Left cardiac atrium (tissue), 4 donors: ENCODE data around the gene ADGRL3. TPM values are rescaled to one million over a fixed set of nuclear protein-coding genes. Genes with fewer than 3 reads are reported as not detected.
A peak's percentile ranks its signal among the peaks of the same experiment; 100 is the strongest.
"Not testable (repeated sequence)": the region's sequence is repeated elsewhere in the genome, so short reads cannot be mapped to it uniquely, and the experiment has no call there.

Experiments used
- ATAC-seq, 2 donors: fragments of 200-7000 bp; cut with Tn5 transposase; one replicate each; pipeline ENCODE4 v1.9.1; 2020; ENCODE audit warnings: mild to moderate bottlenecking in 2 of 2, moderate library complexity in 2 of 2
- DNase-seq: peaks from one replicate; pipeline ENCODE4 v3.0.0-alpha.2; 2020
- intact Hi-C, 2 donors: fragments of 100-400 bp; cut with DNase I; formaldehyde crosslinking; loops; one replicate each; pipeline versions ENCODE4 v1.14.1 to v1.15.1; 2022 to 2023
- total RNA-seq, 2 donors: library from RNA; stranded (reverse); fragmentation: NEBNext Ultra II Directional; extraction: Animal tissue kit (Norgen Biotek cat#: 25700); gene quantifications; one replicate each; pipeline ENCODE4 v1.2.1, GENCODE V29; 2021
- donor health status: DM: no; HTN: yes; CAD: no.
- donor health status: DM: no; HTN: yes; CAD: no; lungs with severe emphysema.
- donor health status: DM: yes; HTN: yes; CAD: no.
- donor health status: Dilated cardiomyopathy.

Gene ADGRL3
- total RNA-seq, 2 donors from 2014 or later: 3.7 to 4.9 TPM

DNA sequence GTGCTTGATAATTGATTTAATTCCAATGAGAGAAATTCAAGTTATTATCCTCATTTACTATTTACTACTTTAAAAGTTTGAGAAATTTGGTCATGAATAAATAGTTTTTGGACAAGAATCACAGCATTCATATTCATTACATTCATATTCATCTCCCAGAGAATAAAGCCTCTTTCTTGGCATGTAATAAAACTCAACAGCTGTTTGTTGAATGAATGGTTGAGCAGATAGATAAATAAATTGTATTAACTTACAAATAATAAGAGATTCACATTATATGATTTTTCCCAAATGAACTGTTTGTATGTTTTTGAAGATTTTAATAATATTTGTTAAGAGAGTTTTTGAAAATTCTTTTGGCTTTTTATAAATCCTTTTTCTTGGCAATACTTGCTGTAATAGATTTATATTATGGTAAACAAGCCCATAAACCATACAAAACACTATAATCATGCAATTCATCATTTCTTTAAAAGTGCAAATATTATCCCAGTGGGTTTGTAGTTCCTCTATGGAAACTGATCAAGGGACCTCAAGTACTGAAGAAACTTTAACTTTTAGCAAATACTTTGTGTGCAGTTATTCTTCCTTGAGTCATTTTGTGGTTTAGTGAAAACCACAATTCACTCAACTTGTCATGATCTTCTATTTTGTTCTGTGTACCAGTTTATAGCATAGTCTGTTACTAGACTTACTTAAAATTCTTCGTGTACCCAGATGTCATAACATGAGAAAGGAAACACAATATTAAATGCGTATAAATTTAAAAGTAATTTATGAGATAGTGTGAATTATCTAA lies 371.8 kb downstream of the ADGRL3 start:
- ATAC-seq (no peak), DNase-seq (no peak)
- intact Hi-C loops: no loop called here

DNA sequence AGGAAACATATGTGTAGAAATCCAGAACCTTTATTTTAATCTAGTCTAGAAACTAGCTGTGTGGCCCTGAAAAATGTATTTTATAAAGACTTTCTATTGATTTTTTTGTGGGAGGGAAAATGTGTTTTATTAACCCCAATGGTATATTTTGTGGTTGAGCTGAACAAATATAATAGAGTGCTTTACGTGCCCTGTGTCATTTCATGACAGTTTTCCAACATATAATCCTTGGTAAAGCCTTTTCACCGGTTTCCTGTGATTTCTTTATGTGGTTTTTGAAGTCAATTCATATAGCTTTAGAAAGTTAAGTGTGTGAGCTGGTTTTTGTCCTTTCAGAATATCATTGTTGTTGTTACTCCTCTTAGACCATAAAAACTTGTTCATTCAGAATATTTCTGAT lies 375.7 kb downstream of the ADGRL3 start:
- DNase-seq (no peak), ATAC-seq (no peak)
- intact Hi-C loops: no loop called here

DNA sequence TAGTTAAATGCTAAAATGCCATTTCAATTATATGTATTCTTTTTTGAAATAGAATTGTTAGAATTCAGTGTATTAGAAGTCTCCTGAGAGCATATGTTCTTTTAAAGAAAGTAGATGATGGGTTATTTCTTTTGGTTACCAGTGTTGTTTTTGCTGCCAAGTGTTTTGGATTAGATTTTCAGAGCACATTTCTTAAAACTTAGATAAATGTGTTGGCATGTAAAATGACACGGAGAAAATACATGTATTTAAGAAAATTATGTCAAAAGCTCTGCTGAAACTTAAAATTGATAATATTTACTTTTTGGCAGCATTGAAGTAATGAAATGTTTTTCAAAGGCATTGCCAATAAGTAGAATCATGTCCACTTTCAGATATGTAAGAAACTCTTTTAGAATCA lies 379.7 kb downstream of the ADGRL3 start:
- intact Hi-C loops: no loop called here
- ATAC-seq: no peak
- DNase-seq: no peak

GRCh38 chr4:61580721-61581377 lies 380.7 kb downstream of the ADGRL3 start:
- peak in 1 of 2 donors; percentile 59 for ATAC-seq
- no peak for DNase-seq
- intact Hi-C loops: no loop called here

DNA sequence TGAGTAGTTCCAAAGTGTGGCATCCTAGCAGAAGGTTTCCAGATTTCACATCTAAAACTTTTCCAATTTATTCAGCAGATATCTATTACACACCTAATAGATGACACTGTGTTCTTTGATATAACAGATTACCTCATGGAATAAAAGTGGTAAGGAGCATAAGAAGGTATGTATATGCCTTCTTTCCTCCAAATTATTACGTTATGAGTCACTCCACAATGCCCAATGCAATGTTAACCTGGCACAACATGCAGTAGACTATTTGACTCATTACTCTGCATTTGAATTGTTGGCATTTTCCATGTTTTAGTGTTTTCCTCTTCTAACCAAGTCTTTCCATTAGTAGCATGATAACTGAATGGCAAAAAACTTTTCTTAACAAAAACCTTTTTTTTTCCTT lies 383.6 kb downstream of the ADGRL3 start:
- ATAC-seq: peak in 1 of 2 donors; percentile 64
- intact Hi-C loops: no loop called here
- no peak for DNase-seq

GRCh38 chr4:61588621-61589402 lies 388.7 kb downstream of the ADGRL3 start:
- DNase-seq (no peak), ATAC-seq (no peak)
- intact Hi-C loops: no loop called here

DNA sequence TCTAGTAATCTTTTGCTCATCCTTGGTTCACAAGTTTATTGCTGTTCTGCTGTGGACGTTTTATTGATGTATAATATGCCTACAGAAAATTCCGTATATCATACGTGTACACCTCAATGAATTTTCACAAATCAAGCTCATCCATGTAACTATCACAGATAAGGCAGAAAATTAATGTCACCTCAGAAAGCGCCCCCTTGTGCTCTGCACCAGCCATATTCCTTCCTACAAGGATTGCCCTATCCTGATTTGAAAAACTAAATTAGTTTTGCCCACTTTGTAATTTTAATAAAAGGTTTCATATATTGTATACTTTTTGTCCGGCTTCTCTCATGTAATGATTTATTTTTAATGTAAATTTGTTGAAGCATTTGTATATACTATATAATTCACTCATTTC lies 390.8 kb downstream of the ADGRL3 start:
- intact Hi-C loops: no loop called here
- ATAC-seq (no peak), DNase-seq (no peak)

DNA sequence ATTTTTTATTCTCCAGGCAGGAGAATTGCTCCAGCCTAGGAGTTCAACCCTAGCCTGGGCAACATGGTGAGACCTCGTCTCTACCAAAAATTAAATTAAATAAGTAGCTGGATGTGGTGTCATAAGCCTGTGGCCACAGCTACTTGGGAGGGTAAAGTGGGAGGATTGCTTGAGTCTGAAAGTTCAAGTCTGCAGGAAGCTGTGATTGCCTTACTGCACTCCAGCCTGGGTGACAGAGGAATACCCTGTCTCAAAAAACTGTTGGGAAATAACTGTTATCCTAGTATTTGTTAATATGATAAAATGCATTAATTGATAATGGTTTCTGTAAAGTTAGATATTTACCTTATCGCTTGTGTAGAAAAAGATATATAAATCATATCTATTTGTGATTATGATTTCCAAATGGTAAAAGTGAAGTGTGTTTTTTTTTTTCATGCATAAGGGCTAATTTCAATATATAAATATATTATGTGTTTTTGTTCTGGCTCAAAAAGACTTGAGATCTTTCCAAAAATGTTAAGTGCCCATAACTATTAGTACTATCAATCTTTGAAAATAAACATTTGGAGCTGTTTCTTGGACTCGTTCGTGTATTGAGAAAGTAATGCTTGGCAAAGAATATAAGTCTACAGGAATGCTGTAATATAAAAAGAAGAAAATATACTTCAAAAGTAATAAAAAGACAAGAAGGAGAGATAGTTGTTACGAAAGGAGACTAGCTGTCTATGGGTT lies 396.6 kb downstream of the ADGRL3 start:
- no peak for ATAC-seq
- intact Hi-C loops: no loop called here

GRCh38 chr4:61603086-61603485 lies 403.0 kb downstream of the ADGRL3 start:
- DNase-seq (no peak), ATAC-seq (no peak)
- intact Hi-C loops: no loop called here

More for the DNA sequence above, 396.6 kb downstream of the ADGRL3 start:
- no peak for DNase-seq

GRCh38 chr4:61604054-61604453 lies 403.9 kb downstream of the ADGRL3 start:
- intact Hi-C loops: no loop called here

GRCh38 chr4:61605984-61606383 lies 405.9 kb downstream of the ADGRL3 start:
- DNase-seq (no peak), ATAC-seq (no peak)
- intact Hi-C loops: no loop called here

More at GRCh38 chr4:61604054-61604453, 403.9 kb downstream of the ADGRL3 start:
- DNase-seq: no peak
- ATAC-seq: no peak

DNA sequence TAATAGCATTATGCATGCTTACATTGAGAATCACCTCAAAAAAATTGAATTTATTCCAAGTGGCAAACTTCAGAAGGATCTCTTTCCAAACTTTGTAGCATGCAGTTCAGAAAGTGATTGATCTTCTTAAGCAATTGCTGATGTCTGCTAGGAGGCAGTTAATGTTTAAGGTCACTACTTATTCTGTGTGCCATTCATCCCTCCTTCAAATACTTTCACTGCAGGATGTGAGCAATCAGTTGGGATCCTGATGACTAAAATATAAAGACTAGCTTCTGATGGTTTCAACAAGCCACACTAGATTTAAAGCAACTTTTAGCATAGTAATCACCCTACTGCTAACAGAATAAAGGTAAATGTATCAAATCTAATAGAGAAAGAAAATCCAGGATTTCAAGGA lies 414.1 kb downstream of the ADGRL3 start:
- no peak for DNase-seq
- ATAC-seq: no peak
- intact Hi-C loops: no loop called here

- intact Hi-C loops: no loop called here
- no peak for ATAC-seq
Observed at GRCh38 chr4:61619528-61619927, 419.4 kb downstream of the ADGRL3 start.

DNA sequence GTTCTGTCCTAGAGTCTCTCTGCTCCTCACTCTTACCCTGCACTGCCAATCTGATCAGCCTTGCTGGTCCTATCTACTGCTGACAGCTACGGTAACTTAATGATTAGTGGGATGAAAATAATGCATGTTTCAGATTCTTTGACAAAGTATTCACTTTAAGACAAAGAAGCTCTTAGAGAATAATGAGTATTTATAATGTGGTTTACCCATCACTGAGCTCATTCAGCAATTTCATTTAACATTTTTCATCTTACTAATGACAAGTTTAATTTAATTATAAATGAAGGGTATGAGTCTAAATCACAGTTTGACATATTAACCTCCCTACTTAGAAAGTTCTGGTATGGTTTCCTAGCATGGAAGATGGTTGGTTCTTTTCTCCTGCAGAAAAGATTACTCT lies 428.2 kb downstream of the ADGRL3 start:
- intact Hi-C loops: no loop called here
- DNase-seq: no peak
- ATAC-seq: no peak

More at GRCh38 chr4:61619528-61619927, 419.4 kb downstream of the ADGRL3 start:
- DNase-seq: no peak

DNA sequence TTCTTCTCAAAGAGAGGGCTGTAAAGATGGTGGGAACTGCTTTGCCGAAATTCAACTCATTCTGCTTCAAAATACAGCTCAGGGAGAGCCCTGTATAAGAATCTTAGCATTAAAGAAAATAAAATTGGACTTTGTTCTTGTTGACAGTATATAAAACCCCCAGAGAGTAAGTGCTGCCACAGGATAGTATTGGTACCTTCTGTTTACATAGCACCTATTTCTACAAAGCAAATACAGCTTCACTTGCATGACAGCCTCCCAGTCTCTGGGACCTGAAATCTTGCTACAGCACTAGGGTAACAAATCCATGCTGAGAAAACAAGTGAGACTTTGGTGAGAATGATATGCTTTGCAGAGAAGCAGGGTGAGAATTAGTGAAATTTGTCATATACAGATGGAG lies 428.6 kb downstream of the ADGRL3 start:
- intact Hi-C loops: no loop called here
- DNase-seq: no peak
- no peak for ATAC-seq

DNA sequence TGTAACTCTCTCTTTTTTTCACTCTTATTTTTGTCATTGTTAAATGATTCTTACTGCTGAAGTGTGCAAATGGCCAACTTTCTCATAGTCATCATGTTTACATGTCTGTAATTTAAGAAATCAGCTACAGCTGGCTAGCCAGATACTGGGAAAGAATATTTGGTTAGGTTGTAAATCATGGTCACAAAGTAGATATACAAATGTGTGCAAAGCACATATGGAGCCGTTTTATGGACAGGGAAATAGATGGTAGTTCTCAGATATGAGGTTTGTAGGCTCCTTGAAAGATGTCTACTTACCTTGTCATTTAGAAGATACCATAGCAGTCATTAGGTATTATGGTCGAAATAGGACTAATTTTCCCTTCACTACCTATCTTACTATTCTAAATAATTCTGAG lies 430.4 kb downstream of the ADGRL3 start:
- intact Hi-C loops: no loop called here
- ATAC-seq (no peak), DNase-seq (no peak)

GRCh38 chr4:61638591-61638990 lies 438.5 kb downstream of the ADGRL3 start:
- no peak for ATAC-seq
- no peak for DNase-seq
- intact Hi-C loops: no loop called here

GRCh38 chr4:61646746-61647350 lies 446.7 kb downstream of the ADGRL3 start:
- DNase-seq, intact Hi-C loops: not testable (repeated sequence)

GRCh38 chr4:61648264-61648663 lies 448.1 kb downstream of the ADGRL3 start:
- DNase-seq: no peak
- no peak for ATAC-seq
- intact Hi-C loops: no loop called here

More at GRCh38 chr4:61646746-61647350, 446.7 kb downstream of the ADGRL3 start:
- not testable (repeated sequence) for ATAC-seq
